ENCODE results near the gene PSMB9. TPM values are rescaled to one million over a fixed set of nuclear protein-coding genes. Genes with fewer than 3 reads are reported as not detected.
"Not testable (repeated sequence)": the region's sequence is repeated elsewhere in the genome, so short reads cannot be mapped to it uniquely, and the experiment has no call there.

Gene PSMB9
- total and polyA plus RNA-seq, 2 experiments from 2014 or later: 3.3 TPM; not detected in 1

DNA sequence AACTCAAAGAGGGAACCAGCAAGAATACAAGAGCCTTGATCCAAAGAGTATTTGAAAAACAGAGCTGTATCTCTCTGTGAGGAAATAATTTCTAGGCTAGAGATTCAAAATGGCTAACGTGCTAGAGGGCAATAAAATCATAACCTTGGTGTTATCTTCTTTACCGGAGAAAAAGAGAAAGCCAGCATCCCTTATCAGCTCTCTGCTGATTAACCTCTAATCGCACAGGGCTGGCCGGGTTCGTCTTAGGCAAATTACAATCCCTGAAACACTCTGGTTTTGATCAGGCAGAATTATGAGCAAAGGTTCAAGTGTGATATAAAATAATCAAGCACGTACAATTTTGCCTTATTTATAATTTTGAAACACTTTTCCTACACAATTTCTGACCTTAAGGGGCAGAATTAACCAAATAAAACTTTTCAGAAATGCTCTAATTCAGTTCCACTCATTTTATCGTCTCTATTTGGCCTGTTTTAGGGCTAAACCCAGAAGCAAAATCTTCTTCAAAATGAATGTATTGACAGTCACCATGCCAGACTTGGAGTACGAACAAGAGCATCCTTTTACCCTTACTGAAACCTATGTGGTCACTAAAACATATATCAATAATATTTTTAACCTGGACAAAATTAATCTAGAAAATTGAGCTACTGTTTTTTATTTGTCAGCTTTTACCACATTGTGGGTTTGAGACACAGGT, 13.7 kb downstream of the PSMB9 start:
- TF ChIP-seq EZH2 (IDR thresholded peaks at IDR 0.05; ENCODE audit: borderline replicate concordance) (peak; percentile 1), EZH2phosphoT487 (IDR thresholded peaks at IDR 0.05; ENCODE audit: low read depth, severe bottlenecking, unreplicated experiment) (peak; percentile 73)
- TF ChIP-seq, protein P1, sequence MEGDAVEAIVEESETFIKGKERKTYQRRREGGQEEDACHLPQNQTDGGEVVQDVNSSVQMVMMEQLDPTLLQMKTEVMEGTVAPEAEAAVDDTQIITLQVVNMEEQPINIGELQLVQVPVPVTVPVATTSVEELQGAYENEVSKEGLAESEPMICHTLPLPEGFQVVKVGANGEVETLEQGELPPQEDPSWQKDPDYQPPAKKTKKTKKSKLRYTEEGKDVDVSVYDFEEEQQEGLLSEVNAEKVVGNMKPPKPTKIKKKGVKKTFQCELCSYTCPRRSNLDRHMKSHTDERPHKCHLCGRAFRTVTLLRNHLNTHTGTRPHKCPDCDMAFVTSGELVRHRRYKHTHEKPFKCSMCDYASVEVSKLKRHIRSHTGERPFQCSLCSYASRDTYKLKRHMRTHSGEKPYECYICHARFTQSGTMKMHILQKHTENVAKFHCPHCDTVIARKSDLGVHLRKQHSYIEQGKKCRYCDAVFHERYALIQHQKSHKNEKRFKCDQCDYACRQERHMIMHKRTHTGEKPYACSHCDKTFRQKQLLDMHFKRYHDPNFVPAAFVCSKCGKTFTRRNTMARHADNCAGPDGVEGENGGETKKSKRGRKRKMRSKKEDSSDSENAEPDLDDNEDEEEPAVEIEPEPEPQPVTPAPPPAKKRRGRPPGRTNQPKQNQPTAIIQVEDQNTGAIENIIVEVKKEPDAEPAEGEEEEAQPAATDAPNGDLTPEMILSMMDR (IDR thresholded peaks at IDR 0.05; ENCODE audit: poor library complexity): no peak
- no peaks in the 10 kb centered on the region for H3K36me3 ChIP-seq (replicated peaks; ENCODE audit: insufficient read depth, low read depth)
- 36% methylated on average over 8 of the region's 8 CpGs for WGBS (ENCODE audit: low lambda C conversion rate, missing lambda C conversion rate)
- no peaks in the 10 kb centered on the region for H3K4me1 ChIP-seq (ENCODE audit: insufficient read depth)
- H4K20me1 ChIP-seq (ENCODE audit: insufficient read depth, poor library complexity, severe bottlenecking): no peaks in the 10 kb centered on the region
- no peak overlapping the region for H3K4me3 ChIP-seq
- no peak overlapping the region for H3K27ac ChIP-seq
- no peaks in the 10 kb centered on the region for H3K9me2 ChIP-seq (replicated peaks; ENCODE audit: insufficient read depth)
- H2AFZ ChIP-seq: no peak overlapping the region
- no peaks in the 10 kb centered on the region for H3K9me3 ChIP-seq (ENCODE audit: low read depth)
- peak overlapping the region; percentile 4 for H3K4me2 ChIP-seq
- DNase-seq (ENCODE audit: low spot score): peak; percentile 38
- H3K79me2 ChIP-seq: no peaks in the 10 kb centered on the region
- H3K27me3 ChIP-seq: peaks cover 24% of the 10 kb centered on the region

DNA sequence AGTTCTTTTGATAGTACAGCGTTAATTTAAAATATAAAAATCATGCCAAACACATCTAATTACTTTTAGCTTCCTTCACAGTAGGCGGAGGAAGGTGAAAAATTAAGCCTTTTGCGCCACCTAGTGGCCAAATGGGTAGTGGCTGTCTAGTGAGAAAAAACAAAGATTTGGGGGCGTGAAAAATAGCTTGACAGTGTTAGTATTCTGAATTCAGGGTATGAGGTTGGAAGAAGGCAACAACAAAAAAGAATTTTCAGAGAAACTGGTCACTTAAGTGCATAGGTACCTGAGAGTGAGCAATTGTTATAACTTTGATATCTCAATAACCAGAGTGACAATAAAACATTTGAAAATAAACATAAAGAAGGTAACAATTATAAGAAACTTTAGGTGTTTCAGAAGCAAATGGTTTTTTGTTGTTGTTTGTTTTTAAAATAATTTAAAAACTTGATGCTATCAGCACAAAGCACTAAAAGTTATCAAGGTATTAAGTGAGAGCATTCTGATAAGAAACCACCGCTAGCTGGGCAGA, 14.3 kb downstream of the PSMB9 start:
- 14% methylated on average over 5 of the region's 5 CpGs for WGBS (ENCODE audit: low lambda C conversion rate, missing lambda C conversion rate)
- DNase-seq (ENCODE audit: low spot score): peak; percentile 79

DNA sequence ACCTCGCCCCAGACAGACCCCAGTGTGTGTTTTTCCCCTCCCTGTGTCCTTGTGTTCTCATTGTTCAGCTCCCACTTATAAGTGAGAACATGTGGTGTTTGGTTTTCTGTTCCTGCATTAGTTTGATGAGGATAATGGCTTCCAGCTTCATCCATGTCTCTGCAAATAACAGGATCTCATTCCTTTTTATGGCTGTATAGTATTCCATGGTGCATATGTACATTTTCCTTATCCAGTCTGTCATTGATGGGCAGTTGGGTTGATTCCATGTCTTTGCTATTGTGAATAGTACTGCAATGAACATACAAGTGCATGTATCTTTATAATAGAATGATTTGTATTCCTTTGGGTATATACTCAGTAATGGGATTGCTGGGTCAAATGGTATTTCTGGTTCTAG, 20.0 kb downstream of the PSMB9 start:
- not testable (repeated sequence) for H3K4me3 ChIP-seq; H3K27ac ChIP-seq; H4K20me1 ChIP-seq (ENCODE audit: insufficient read depth, poor library complexity, severe bottlenecking); H3K36me3 ChIP-seq (replicated peaks; ENCODE audit: insufficient read depth, low read depth); H3K9me2 ChIP-seq (replicated peaks; ENCODE audit: insufficient read depth); DNase-seq (ENCODE audit: low spot score); H3K4me2 ChIP-seq; H3K79me2 ChIP-seq; H2AFZ ChIP-seq; H3K9me3 ChIP-seq (ENCODE audit: low read depth); H3K4me1 ChIP-seq (ENCODE audit: insufficient read depth)
- H3K27me3 ChIP-seq: peaks cover 31% of the 10 kb centered on the region
- 0% methylated on average over 1 of the region's 1 CpG for WGBS (ENCODE audit: low lambda C conversion rate, missing lambda C conversion rate)

More for the DNA sequence above, 14.3 kb downstream of the PSMB9 start:
- Histone ChIP-seq H3K4me1 (ENCODE audit: insufficient read depth) (no peaks in the 10 kb centered on the region), H3K27ac (no peak overlapping the region), H3K27me3 (peaks cover 24% of the 10 kb centered on the region), H3K4me2 (peak overlapping the region; percentile 4), H3K79me2 (no peaks in the 10 kb centered on the region), H3K4me3 (no peak overlapping the region), H2AFZ (no peak overlapping the region), H3K36me3 (replicated peaks; ENCODE audit: insufficient read depth, low read depth) (no peaks in the 10 kb centered on the region), H3K9me3 (ENCODE audit: low read depth) (no peaks in the 10 kb centered on the region), H3K9me2 (replicated peaks; ENCODE audit: insufficient read depth) (no peaks in the 10 kb centered on the region), H4K20me1 (ENCODE audit: insufficient read depth, poor library complexity, severe bottlenecking) (no peaks in the 10 kb centered on the region)
- no peak for TF ChIP-seq EZH2 (IDR thresholded peaks at IDR 0.05; ENCODE audit: borderline replicate concordance)
- TF ChIP-seq, protein P1 (IDR thresholded peaks at IDR 0.05; ENCODE audit: poor library complexity): peak; percentile 92
- no peak for TF ChIP-seq EZH2phosphoT487 (IDR thresholded peaks at IDR 0.05; ENCODE audit: low read depth, severe bottlenecking, unreplicated experiment)

DNA sequence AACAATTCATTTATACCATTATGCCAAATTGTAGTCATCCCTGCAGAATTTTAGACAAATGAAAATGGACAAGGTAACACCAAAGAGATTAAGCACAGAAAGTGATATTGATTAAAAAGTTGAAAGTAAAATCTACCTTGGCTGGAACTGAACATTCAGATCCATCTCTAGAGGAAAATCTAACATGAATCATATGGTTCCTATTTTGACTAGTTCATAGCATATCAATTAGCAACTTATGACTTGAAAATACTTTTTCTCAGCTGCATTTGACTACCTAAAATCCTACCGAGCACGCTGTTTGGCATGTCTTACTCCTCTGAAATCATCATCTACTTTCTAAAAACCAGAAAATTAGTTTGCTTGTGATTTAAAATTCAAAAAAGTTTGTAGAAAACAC, 22.6 kb downstream of the PSMB9 start:
- no peak overlapping the region for H3K27ac ChIP-seq
- H2AFZ ChIP-seq: no peak overlapping the region
- no peak for DNase-seq (ENCODE audit: low spot score)
- no peaks in the 10 kb centered on the region for H4K20me1 ChIP-seq (ENCODE audit: insufficient read depth, poor library complexity, severe bottlenecking)
- H3K79me2 ChIP-seq: no peaks in the 10 kb centered on the region
- H3K9me3 ChIP-seq (ENCODE audit: low read depth): no peaks in the 10 kb centered on the region
- no peak overlapping the region for H3K4me3 ChIP-seq
- TF ChIP-seq EZH2phosphoT487 (IDR thresholded peaks at IDR 0.05; ENCODE audit: low read depth, severe bottlenecking, unreplicated experiment): no peak
- TF ChIP-seq, protein P1 (IDR thresholded peaks at IDR 0.05; ENCODE audit: poor library complexity): no peak
- no peak for TF ChIP-seq EZH2 (IDR thresholded peaks at IDR 0.05; ENCODE audit: borderline replicate concordance)
- H3K4me2 ChIP-seq: no peak overlapping the region
- H3K4me1 ChIP-seq (ENCODE audit: insufficient read depth): no peaks in the 10 kb centered on the region
- H3K27me3 ChIP-seq: peaks cover 19% of the 10 kb centered on the region
- no peaks in the 10 kb centered on the region for H3K9me2 ChIP-seq (replicated peaks; ENCODE audit: insufficient read depth)
- no peaks in the 10 kb centered on the region for H3K36me3 ChIP-seq (replicated peaks; ENCODE audit: insufficient read depth, low read depth)
- WGBS (ENCODE audit: low lambda C conversion rate, missing lambda C conversion rate): 92% methylated on average over 2 of the region's 2 CpGs
